ENCODE data around the gene LITAFD.

- no peak for TF ChIP-seq EZH2phosphoT487 (IDR thresholded peaks at IDR 0.05; ENCODE audit: insufficient read depth, low read depth)
- no peak for TF ChIP-seq EZH2 (IDR thresholded peaks at IDR 0.05; ENCODE audit: insufficient read depth, poor library complexity, severe bottlenecking)
Observed at GRCh38 chr16:8880839-8881510, 1.2 kb upstream of the LITAFD start.

Data from GM23248 (cell line).